Measurements from ENCODE around the gene GABPB1.

The GABPB1 gene

GRCh38 chr15:50345298-50345697, 9.7 kb downstream of the GABPB1 start:
- in situ Hi-C loops (cut with MboI; ENCODE audit: low sequenced_read_pairs), result no loop called here

- in situ Hi-C loops (cut with MboI; ENCODE audit: low sequenced_read_pairs), result no loop called here
Measured at GRCh38 chr15:50344006-50344464, 11.0 kb downstream of the GABPB1 start.

DNA sequence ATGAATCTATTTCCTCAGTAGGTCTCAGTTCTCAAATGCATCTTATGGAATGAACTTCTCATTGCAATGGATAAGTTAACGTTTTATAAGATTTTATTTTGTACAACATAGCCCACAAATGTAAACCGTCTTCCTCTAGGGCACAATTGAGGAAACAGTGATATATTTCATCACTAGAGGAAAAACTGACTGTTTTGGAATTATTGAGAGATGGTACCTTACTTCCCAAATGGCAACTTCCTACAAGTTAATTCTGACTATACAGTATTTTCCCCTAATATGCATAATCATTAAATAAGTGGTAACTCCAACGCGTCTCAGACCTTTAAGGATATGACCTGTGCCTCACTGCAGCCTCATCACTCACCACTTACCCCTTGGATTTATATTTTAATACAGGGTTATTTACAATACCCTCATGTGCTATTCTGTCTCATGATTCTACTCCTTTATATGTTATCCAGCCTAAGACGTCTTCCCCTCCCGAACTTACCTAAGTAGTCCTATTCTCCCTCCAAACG, 13.3 kb downstream of the GABPB1 start:
- in situ Hi-C loops (cut with MboI; ENCODE audit: low sequenced_read_pairs), result no loop called here

- in situ Hi-C loops (cut with MboI; ENCODE audit: low sequenced_read_pairs), result no loop called here
Measured at GRCh38 chr15:50340416-50340815, 14.6 kb downstream of the GABPB1 start.

- in situ Hi-C loops (cut with MboI; ENCODE audit: low sequenced_read_pairs), result no loop called here
Measured at GRCh38 chr15:50339717-50340116, 15.3 kb downstream of the GABPB1 start.

DNA sequence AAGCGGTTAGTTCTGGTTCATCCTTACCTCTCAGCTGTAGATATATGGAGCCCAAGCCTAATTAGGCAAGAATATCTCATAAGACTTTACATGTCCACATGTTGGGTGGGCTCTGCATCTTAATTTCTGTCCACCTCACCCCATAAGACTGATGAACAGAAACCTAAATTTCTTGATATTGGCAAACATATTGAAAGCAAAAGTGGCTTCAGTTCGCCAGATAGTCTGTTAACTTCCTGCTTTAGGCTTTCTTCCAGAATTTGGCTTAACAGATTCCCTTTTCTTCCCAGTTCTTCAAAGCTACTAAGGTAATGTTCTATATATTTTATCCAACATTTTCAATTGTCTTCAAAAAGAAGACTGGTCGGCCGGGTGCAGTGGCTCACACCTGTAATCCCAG, 19.7 kb downstream of the GABPB1 start:
- in situ Hi-C loops (cut with MboI; ENCODE audit: low sequenced_read_pairs), result no loop called here

- in situ Hi-C loops (cut with MboI; ENCODE audit: low sequenced_read_pairs), result no loop called here
Measured at GRCh38 chr15:50333229-50333628, 21.8 kb downstream of the GABPB1 start.

GRCh38 chr15:50330921-50331320, 24.1 kb downstream of the GABPB1 start:
- in situ Hi-C loops (cut with MboI; ENCODE audit: low sequenced_read_pairs), result no loop called here

- in situ Hi-C loops (cut with MboI; ENCODE audit: low sequenced_read_pairs), result no loop called here
Measured at GRCh38 chr15:50328116-50328515, 26.9 kb downstream of the GABPB1 start.

DNA sequence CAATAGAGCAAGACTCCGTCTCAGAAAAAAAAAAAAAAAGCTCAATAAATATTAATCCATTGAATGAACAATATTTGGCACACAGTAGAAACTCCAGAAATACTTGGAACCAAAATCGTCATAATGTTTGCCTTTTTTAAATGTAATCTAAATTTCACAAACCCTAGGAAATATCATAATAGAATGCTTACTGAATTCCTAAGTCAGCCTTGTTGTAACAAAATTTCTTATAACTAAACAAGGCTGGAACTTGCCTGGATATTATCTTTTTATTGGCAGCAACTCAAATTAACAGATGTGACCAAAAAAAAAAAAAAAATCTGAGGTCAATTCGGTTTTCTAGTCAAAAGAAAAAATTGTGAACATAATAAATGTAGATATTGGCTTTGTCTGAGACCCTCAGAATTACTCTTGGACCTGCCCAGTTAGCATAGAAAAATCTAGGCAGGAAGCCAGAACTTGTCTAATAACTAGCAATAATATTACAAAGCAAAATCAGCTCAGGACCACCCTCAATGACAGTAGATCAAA, 33.3 kb downstream of the GABPB1 start:
- in situ Hi-C loops (cut with MboI; ENCODE audit: low sequenced_read_pairs), result loop anchor here (25.0 kb wide), 2 partner anchors 1459 to 1959 kb away; no protein-coding TSS in a partner anchor

GRCh38 chr15:50320504-50320903, 34.5 kb downstream of the GABPB1 start:
- in situ Hi-C loops (cut with MboI; ENCODE audit: low sequenced_read_pairs), result loop anchor here (25.0 kb wide), 2 partner anchors 1458 to 1958 kb away; no protein-coding TSS in a partner anchor

- in situ Hi-C loops (cut with MboI; ENCODE audit: low sequenced_read_pairs), result loop anchor here (25.0 kb wide), 2 partner anchors 1456 to 1956 kb away; no protein-coding TSS in a partner anchor
Measured at GRCh38 chr15:50318697-50319096, 36.3 kb downstream of the GABPB1 start.

- in situ Hi-C loops (cut with MboI; ENCODE audit: low sequenced_read_pairs), result loop anchor here (25.0 kb wide), 2 partner anchors 1454 to 1954 kb away; no protein-coding TSS in a partner anchor
Measured at GRCh38 chr15:50315814-50316630, 39.0 kb downstream of the GABPB1 start.

DNA sequence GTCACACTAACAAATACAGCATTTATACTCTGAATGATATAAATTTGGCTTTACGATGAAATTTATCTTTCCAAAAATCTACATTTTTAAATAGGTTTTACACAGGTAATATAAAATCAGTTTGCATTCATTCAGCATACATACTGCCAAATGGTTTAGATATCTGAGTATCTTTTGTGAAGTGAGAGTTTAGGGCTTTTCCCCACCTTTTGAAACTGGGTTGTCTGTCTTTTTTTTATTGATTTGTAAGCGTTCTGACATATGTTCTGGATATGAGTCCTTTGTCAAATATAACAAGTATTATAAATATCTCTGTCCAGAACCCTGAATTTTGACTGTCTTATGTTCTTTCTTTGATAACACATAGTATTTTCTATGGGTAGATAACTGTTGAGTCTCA, 42.4 kb downstream of the GABPB1 start:
- in situ Hi-C loops (cut with MboI; ENCODE audit: low sequenced_read_pairs), result loop anchor here (25.0 kb wide), 2 partner anchors 1450 to 1950 kb away; no protein-coding TSS in a partner anchor

DNA sequence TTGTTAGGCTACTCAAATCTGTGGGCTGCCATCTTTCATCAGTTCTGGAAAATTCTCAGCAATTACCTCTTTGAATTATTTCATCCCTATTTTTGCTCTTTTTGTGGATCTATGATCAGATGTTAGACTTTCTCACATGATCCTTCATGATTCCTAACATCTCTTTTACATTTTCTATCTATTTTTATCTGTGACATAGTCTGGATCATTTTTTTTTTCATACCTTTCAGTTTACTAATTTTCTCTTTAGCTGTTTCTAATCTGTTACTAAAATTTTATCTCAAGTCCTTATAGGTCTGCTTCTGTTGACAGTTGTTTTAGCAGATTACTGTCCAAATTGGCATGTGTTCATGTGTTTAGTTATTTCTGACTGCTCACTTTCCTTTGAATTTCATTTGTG, 47.2 kb downstream of the GABPB1 start:
- in situ Hi-C loops (cut with MboI; ENCODE audit: low sequenced_read_pairs), result loop anchor here (25.0 kb wide), 2 partner anchors 1445 to 1945 kb away; no protein-coding TSS in a partner anchor

DNA sequence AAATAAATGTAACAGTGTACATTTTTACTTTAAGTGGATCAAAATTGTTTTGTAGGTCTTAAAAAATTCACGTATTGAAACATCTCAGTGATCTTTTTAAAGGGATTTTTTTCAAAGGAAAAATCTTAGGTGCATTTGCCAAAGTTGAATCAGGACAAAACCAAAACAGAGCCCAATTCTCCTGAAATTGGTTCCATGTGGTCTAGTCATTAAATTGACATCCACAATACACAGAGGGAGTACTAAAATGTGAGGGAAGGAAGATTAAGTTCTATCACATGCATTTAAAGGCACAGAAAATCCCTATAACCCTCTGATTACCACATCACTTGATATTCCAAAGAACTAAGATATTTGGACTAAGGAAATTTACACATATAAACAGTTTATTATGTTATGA, 50.2 kb downstream of the GABPB1 start:
- in situ Hi-C loops (cut with MboI; ENCODE audit: low sequenced_read_pairs), result loop anchor here (25.0 kb wide), 2 partner anchors 1443 to 1943 kb away; no protein-coding TSS in a partner anchor

- in situ Hi-C loops (cut with MboI; ENCODE audit: low sequenced_read_pairs), result loop anchor here (25.0 kb wide), 2 partner anchors 1440 to 1940 kb away; no protein-coding TSS in a partner anchor
Measured at GRCh38 chr15:50302581-50302980, 52.4 kb downstream of the GABPB1 start.

DNA sequence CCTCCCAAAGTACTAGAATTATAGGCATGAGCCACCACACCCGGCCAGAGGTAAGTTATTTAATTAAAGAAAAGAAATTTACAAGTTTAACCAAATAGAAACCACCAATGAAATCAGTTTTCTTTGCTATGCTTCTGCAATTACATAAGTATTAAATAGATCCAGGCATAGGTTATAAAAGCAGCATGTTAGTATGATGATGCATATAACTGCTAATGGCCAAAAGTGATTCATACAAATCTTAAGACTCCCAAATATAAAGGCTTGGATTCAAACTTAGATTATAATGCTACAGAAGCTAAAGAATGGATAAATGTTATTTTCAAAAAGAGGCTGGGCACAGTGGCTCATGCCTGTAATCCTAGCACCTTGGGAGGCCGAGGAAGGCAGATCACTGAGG, 56.7 kb downstream of the GABPB1 start:
- in situ Hi-C loops (cut with MboI; ENCODE audit: low sequenced_read_pairs), result no loop called here

DNA sequence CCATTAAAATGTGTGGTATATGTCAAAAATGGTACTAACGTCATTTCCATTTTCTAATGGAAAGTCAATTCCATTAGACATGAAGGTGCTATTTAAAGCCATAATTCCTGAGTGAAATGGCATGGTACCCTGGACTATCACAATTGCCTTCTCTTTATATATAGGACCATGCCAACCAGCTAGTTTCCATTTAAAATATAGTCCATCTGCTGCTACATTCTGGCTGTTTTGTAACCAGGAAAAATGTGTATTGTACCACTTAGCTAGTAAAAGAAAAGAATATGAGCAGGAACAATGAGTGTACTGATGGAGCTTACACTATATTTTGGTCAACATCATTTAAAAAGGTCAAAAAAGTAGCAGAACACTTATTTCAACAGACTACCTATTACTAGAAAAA, 59.0 kb downstream of the GABPB1 start:
- in situ Hi-C loops (cut with MboI; ENCODE audit: low sequenced_read_pairs), result no loop called here

- in situ Hi-C loops (cut with MboI; ENCODE audit: low sequenced_read_pairs), result no loop called here
Measured at GRCh38 chr15:50289749-50290148, 65.2 kb downstream of the GABPB1 start.

- in situ Hi-C loops (cut with MboI; ENCODE audit: low sequenced_read_pairs), result no loop called here
Measured at GRCh38 chr15:50287324-50288116, 67.5 kb downstream of the GABPB1 start.
